ENCODE results near the gene AQP4. TPM values are rescaled to one million over a fixed set of nuclear protein-coding genes. Genes with fewer than 3 reads are reported as not detected.
A peak's percentile ranks its signal among the peaks of the same experiment; 100 is the strongest.

Gene AQP4
- total and polyA plus RNA-seq, 2 donors, result 0.05 to 0.58 TPM

DNA sequence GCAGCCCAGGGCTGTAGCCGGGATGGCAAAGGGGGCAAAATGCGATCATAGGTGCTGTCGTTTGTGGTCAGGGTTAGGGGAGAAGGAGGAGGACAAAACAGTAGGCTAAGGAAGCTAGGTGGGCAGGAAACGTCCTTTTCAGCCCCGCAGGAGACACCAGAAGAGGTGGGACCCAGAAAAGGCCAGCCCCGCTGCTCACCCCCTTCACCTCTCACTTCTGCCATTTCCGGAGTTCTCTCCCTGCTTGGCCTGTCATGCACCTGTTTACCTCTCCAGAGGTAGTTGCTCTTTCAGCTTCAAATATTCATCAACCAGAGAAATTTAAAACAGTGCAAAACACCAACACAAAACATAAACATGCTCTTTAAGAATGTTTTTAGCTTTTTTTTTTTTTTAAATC is 849 bp downstream of the AQP4 start:
- no peak for DNase-seq (ENCODE audit: extremely low spot score)
- no peak overlapping the region for H3K27ac ChIP-seq (ENCODE audit: low read depth)
- no peak overlapping the region for H3K4me3 ChIP-seq (ENCODE audit: low read depth, low read length)
- 76% methylated on average over 7 of the region's 7 CpGs for WGBS
- H3K36me3 ChIP-seq (ENCODE audit: insufficient read depth), result no peaks in the 10 kb centered on the region
- H3K4me1 ChIP-seq (ENCODE audit: insufficient read depth), result no peaks in the 10 kb centered on the region

DNA sequence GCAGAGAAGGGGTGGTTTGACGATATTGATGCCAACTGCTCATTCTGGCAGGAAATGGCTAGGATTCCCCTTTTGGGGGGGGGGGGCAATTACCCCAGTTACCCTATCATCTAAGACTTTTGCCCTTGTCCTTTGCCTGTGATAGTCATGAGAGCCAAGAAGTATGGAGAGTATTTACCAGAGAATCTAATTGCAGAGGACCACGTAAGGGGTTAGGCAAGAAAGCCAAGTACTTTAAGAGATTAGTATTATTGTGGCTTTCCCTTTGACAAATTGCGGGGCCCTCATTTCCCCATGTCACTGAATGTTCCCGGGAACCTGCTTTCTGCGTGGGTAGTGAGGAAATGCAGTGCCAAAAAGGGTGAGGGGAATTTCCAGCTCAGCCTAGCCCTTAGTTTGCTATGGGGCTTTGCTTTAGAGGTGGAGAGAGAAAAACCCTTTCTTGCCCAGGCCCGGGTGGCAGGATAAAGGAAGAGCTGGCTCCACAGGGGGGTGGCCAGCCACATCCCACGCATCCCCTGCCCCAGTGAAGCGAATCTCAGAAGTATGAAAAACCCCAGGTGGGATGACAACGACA is 1.5 kb downstream of the AQP4 start:
- no peak overlapping the region for H3K27ac ChIP-seq (ENCODE audit: low read depth)
- no peak overlapping the region for H3K4me3 ChIP-seq (ENCODE audit: low read depth, low read length)
- H3K36me3 ChIP-seq (ENCODE audit: insufficient read depth), result no peaks in the 10 kb centered on the region
- 64% methylated on average over 9 of the region's 9 CpGs for WGBS
- no peak for DNase-seq (ENCODE audit: extremely low spot score)
- no peaks in the 10 kb centered on the region for H3K4me1 ChIP-seq (ENCODE audit: insufficient read depth)

DNA sequence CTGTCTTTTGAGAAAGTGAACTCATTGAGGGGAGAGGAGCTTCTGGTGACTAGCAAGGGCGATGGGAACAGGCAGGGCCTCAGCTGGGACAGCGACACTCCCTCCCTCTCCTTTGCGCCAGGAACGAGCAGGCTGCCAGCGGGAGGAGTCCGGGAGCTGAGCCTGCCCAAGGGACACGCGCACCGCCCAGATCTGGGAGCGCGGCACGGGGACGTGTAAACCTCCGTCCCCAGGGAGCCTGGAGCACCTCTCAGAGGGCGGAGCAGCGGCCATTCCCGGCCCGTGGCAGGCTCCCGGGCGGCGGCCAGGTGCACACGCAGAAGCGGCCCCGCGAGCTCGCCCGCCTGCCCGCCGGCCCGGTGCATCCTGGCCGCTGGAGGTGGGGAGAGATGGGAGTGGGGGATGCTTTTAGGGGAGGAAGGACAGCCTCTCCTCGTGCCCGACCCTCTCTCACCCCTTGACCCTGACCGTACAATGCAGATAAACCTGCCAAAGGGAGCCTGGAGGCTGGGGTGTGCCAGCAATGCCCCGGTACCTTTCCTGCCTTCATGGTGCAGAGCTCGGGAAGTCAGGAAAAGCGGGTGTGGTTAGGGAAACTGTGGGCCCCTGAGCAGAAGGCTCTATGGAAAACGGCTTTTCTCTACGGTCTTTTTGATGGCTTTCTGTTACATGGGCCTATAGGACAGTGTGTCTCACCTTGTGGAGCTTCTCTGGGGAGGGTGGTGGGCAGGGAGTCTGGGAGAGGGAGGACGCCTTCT is 2.2 kb downstream of the AQP4 start:
- no peak for DNase-seq (ENCODE audit: extremely low spot score)
- peak overlapping the region; percentile 15 for H3K4me3 ChIP-seq (ENCODE audit: low read depth, low read length)
- WGBS, result 5% methylated on average over 40 of the region's 40 CpGs
- H3K27ac ChIP-seq (ENCODE audit: low read depth), result no peak overlapping the region
- no peaks in the 10 kb centered on the region for H3K36me3 ChIP-seq (ENCODE audit: insufficient read depth)
- no peaks in the 10 kb centered on the region for H3K4me1 ChIP-seq (ENCODE audit: insufficient read depth)

DNA sequence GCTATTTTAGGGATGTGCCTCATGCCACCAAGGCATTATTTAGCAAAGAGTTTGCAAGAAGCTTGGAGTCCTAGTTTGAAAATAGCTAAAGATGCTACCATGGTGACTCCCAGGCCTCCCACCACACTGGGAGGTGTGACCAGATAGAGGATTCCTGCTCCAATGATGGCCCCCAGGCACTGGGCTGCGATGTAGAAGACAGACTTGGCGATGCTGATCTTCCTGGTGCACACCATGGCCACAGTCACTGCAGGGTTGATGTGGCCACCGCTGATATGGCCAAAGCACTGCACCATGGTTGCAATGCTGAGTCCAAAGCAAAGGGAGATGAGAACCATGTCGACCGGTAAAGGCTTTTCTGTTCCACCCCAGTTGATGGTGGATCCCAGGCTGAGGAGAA is 3.4 kb downstream of the AQP4 start:
- Histone ChIP-seq H3K4me3 (ENCODE audit: low read depth, low read length) (no peak overlapping the region), H3K27ac (ENCODE audit: low read depth) (no peak overlapping the region)
- 93% methylated on average over 5 of the region's 5 CpGs for WGBS

DNA sequence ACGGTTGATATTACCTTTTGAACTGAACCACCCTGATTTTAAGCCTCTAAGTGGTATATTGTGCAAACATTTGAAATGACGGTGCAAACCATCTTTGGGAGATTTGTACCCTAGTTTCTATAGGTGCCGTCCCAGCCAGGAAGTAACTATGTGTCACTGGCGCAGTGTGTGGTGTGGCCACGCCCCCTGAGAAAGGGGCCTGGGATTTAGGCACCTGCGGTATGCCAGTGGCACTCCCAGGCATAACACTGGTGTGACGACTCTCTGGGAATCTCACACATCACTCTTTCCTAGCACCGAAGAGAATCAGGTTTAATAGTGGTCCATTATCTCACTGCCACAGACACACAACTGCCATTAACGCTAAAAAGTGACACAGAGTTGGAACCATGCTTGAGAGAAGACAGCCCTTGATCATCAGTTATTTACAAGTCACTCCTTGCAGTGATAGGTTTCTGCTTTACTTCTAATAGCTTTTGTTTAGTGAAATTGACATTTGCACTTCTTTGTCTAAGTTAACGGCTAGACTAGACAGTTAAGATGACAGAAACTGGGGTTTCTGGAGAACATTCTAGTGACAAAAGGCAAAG is 11.1 kb downstream of the AQP4 start:
- Histone ChIP-seq H3K4me1 (ENCODE audit: insufficient read depth) (no peaks in the 10 kb centered on the region), H3K27ac (ENCODE audit: low read depth) (no peak overlapping the region), H3K4me3 (ENCODE audit: low read depth, low read length) (no peak overlapping the region), H3K36me3 (ENCODE audit: insufficient read depth) (no peaks in the 10 kb centered on the region)
- DNase-seq (ENCODE audit: extremely low spot score), result no peak
- 47% methylated on average over 10 of the region's 10 CpGs for WGBS

More for the DNA sequence above, 3.4 kb downstream of the AQP4 start:
- no peaks in the 10 kb centered on the region for H3K4me1 ChIP-seq (ENCODE audit: insufficient read depth)
- no peak for DNase-seq (ENCODE audit: extremely low spot score)
- H3K36me3 ChIP-seq (ENCODE audit: insufficient read depth), result no peaks in the 10 kb centered on the region

DNA sequence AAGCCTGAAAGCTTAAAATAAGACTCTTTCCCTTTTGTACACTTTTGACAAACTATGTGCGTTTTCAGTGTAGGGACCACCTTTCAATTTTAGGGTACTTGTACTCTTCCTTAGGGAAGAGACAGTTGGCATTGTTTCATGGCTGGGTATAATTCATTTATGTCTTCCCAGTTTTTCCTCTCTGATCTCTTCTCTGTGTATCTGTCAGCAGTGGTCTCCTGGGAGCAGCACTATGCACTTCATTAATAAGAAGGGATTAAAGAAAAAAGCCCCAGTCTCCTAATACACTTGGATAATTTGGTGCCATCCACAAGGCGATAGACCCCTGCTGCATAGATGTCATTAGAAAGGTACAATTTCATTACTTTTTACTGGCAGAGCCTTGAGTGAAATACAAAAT is 12.1 kb downstream of the AQP4 start:
- no peak overlapping the region for H3K27ac ChIP-seq (ENCODE audit: low read depth)
- no peaks in the 10 kb centered on the region for H3K4me1 ChIP-seq (ENCODE audit: insufficient read depth)
- 96% methylated on average over 2 of the region's 2 CpGs for WGBS
- no peak for DNase-seq (ENCODE audit: extremely low spot score)
- no peaks in the 10 kb centered on the region for H3K36me3 ChIP-seq (ENCODE audit: insufficient read depth)
- no peak overlapping the region for H3K4me3 ChIP-seq (ENCODE audit: low read depth, low read length)

DNA sequence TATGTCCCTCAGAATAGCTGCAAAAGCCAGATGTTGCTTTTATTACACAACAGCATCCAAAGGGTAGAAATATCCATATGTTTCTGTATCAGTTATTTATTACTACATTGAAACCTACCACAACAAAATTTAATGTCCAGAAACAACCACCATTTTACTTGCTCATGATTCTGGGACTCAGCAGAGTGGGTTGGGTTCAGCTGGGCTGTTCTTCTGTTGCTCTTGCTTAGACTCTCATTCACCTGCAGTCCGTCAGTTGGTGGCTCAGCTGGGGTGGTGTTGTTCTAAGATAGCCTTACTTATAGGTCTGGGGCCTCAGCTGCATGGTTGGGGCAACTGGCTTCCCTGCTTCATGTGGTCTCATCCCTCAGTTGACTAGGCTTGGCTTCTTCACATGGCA is 21.7 kb downstream of the AQP4 start:
- no peak for DNase-seq (ENCODE audit: extremely low spot score)
- H3K4me1 ChIP-seq (ENCODE audit: insufficient read depth), result no peaks in the 10 kb centered on the region
- 98% methylated on average over 1 of the region's 1 CpG for WGBS
- no peak overlapping the region for H3K4me3 ChIP-seq (ENCODE audit: low read depth, low read length)
- H3K36me3 ChIP-seq (ENCODE audit: insufficient read depth), result no peaks in the 10 kb centered on the region
- no peak overlapping the region for H3K27ac ChIP-seq (ENCODE audit: low read depth)

DNA sequence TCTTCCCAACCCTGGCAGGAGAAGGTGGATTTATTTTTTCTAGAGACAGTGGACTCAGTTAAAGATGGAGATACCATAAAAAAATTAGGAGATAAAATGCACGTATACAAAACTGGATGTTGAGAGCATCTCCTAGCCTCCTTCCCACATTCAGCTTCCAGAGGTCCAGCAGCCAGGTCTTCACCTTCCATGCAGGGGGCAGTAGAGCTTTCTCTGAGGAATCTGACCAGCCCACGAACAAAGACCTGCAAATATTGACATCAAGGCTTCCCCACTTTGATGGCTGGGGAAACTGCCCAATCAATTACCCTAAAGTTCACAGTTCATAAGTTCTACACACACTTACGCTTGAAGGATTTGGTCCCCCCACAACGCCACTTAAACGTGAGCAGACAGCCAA is 24.5 kb downstream of the AQP4 start:
- H3K4me3 ChIP-seq (ENCODE audit: low read depth, low read length), result no peak overlapping the region
- 77% methylated on average over 5 of the region's 5 CpGs for WGBS
- no peak overlapping the region for H3K27ac ChIP-seq (ENCODE audit: low read depth)
- DNase-seq (ENCODE audit: extremely low spot score), result no peak
- no peaks in the 10 kb centered on the region for H3K4me1 ChIP-seq (ENCODE audit: insufficient read depth)
- H3K36me3 ChIP-seq (ENCODE audit: insufficient read depth), result no peaks in the 10 kb centered on the region

DNA sequence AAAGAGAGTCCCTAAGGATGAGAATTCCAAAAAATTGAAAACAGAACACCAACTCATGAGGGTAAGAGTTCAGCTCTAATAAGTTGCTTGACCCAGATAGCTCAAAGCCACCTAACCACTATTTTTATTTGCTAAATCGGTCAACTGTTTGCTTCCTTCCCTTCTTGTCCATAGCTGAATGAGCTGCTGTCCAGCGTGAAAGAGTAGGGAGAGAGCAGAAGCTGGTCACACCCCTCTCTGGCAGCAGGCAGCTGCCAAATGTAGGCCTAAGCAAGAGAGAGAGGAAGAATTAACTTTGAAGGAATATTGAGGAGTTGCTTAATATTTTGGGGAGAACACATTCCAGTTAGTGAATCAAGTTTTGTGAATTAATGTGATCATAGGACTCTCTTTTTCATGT is 25.9 kb downstream of the AQP4 start:
- H3K4me1 ChIP-seq (ENCODE audit: insufficient read depth), result no peaks in the 10 kb centered on the region
- no peaks in the 10 kb centered on the region for H3K36me3 ChIP-seq (ENCODE audit: insufficient read depth)
- DNase-seq (ENCODE audit: extremely low spot score), result no peak
- no peak overlapping the region for H3K4me3 ChIP-seq (ENCODE audit: low read depth, low read length)
- H3K27ac ChIP-seq (ENCODE audit: low read depth), result no peak overlapping the region
- 52% methylated on average over 2 of the region's 2 CpGs for WGBS

DNA sequence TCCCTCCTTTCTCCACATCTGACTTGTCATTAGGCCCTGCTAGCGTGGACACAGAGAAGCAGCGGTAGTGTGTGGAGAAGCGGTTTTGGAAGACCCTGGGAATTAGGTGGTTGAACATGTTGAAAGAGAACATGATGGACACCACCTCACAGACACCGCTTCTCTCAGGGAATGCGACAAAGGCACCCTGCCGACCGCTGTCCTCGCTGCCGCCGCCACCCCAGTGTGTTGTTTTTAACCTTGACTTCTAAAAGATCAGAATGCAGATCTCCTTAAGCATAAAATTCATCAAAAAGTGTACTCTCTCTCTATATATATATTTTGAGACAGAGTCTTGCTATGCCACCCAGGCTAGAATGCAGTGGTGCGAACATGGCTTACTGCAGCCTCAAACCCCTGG is 33.2 kb downstream of the AQP4 start:
- no peak for DNase-seq (ENCODE audit: extremely low spot score)
- Histone ChIP-seq H3K4me3 (ENCODE audit: low read depth, low read length) (no peak overlapping the region), H3K4me1 (ENCODE audit: insufficient read depth) (no peaks in the 10 kb centered on the region), H3K27ac (ENCODE audit: low read depth) (no peak overlapping the region), H3K36me3 (ENCODE audit: insufficient read depth) (no peaks in the 10 kb centered on the region)
- 93% methylated on average over 11 of the region's 11 CpGs for WGBS

DNA sequence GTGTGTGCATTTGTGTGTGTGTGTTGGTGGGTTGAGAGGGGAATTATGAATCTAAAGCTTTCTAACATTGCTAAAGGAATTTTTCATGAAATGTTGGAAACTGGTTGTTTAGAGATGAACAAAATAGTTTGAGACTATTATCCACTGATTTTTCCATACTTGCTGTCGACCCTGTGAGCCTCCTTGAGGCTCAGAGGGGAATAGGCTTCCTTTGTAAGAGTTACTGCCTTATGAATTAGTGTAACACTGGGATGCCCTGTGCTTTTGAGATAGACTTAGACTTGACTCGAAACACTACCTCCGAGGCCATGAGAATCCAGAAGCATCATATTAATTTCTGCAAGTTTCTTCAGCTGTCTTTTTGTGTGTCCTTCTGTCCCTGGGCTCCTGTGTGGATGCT is 37.9 kb downstream of the AQP4 start:
- DNase-seq (ENCODE audit: extremely low spot score), result no peak

DNA sequence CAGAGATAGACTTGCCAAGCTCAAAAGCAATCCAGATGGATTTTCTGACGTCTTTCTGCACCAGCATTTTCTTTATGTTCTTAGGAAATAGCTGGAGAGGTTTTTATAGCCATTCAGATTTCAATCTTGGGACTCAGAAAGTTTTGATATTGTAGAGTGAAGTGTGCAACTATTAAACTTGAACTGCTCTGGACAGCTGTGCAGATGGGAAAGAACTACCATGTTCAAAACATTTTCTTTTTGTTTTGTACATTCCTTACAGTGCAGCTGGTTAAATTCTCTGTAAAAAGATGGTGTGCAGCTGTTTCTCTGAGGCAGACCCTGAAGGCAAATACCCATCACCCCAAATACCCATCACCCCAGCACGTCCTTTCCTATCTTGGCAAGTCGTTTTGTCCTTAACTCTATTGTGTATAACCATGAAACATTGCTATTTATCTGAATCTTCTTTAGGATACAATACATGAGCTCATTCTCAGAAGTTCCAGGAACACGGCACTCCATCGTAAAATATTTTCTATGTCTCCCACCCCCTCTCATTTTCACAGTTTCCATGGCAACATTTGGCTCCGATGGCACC is 38.8 kb downstream of the AQP4 start:
- 38% methylated on average over 6 of the region's 6 CpGs for WGBS
- no peaks in the 10 kb centered on the region for H3K4me1 ChIP-seq (ENCODE audit: insufficient read depth)
- H3K36me3 ChIP-seq (ENCODE audit: insufficient read depth), result no peaks in the 10 kb centered on the region
- no peak overlapping the region for H3K4me3 ChIP-seq (ENCODE audit: low read depth, low read length)
- H3K27ac ChIP-seq (ENCODE audit: low read depth), result no peak overlapping the region
- no peak for DNase-seq (ENCODE audit: extremely low spot score)

More for the DNA sequence above, 37.9 kb downstream of the AQP4 start:
- Histone ChIP-seq H3K4me3 (ENCODE audit: low read depth, low read length) (no peak overlapping the region), H3K36me3 (ENCODE audit: insufficient read depth) (no peaks in the 10 kb centered on the region), H3K4me1 (ENCODE audit: insufficient read depth) (no peaks in the 10 kb centered on the region), H3K27ac (ENCODE audit: low read depth) (no peak overlapping the region)
- WGBS, result 64% methylated on average over 3 of the region's 3 CpGs

DNA sequence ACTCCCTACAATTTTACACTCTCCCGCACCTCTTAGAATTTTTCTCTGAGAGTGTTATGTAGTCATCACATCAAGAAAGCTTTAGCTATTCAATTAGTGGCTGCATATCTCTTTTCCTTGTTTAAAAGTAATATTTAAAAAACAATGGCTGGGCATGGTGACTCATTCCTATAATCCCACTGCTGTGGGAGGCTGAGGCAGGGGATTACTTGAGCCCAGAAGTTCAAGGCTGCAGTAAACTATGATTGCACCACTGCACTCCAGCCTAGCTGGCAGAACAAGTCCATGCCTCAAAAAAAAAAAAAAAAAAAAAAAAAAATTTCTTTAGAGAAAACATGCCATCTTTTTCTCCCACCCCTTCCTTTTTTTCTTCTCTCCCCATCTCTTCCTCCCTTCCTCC is 44.3 kb downstream of the AQP4 start:
- H3K4me1 ChIP-seq (ENCODE audit: insufficient read depth), result no peaks in the 10 kb centered on the region
- no peak overlapping the region for H3K4me3 ChIP-seq (ENCODE audit: low read depth, low read length)
- no peak overlapping the region for H3K27ac ChIP-seq (ENCODE audit: low read depth)
- WGBS, result 88% methylated on average over 1 of the region's 1 CpG
- DNase-seq (ENCODE audit: extremely low spot score), result no peak
- H3K36me3 ChIP-seq (ENCODE audit: insufficient read depth), result no peaks in the 10 kb centered on the region

DNA sequence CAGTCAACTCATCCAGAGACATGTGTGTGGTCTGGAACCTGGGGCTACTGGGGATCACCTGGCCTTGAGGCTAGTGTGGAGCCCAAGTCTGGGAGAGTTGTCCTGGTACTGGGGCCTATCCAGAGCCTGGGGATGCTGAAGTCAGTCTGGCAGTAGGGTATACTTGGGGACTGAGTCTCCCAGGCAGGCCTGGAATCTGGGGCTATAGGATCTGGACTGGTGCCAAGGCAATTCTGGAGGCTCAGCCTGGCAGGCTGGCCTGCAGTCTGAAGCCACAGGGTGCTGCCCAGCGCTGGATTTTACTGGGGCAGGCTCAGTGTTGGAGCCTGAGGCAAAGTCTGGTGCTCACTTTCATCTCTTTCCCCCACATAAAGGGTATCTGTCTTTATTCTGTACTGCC is 46.5 kb downstream of the AQP4 start:
- no peak for DNase-seq (ENCODE audit: extremely low spot score)
- Histone ChIP-seq H3K27ac (ENCODE audit: low read depth) (no peak overlapping the region), H3K4me1 (ENCODE audit: insufficient read depth) (no peaks in the 10 kb centered on the region), H3K36me3 (ENCODE audit: insufficient read depth) (no peaks in the 10 kb centered on the region), H3K4me3 (ENCODE audit: low read depth, low read length) (no peak overlapping the region)
- WGBS, result 89% methylated on average over 1 of the region's 1 CpG

All from urinary bladder (tissue), 4 donors.